GM19025 (cell line): ENCODE measurements around the gene TUBB2B.
"Not testable (repeated sequence)": the region's sequence is repeated elsewhere in the genome, so short reads cannot be mapped to it uniquely, and the experiment has no call there.

ENCODE experiments used
- ATAC-seq: cut with Tn5 transposase; IDR thresholded peaks from one replicate; pipeline ENCODE4 v1.9.1; 2021; ENCODE audit warnings: mild to moderate bottlenecking, low read depth, moderate library complexity; ENCODE audit not compliant: unreplicated experiment

The TUBB2B gene

GRCh38 chr6:3193102-3193849 lies 34.2 kb downstream of the TUBB2B start:
- ATAC-seq, result no peak

GRCh38 chr6:3190779-3191178 lies 36.7 kb downstream of the TUBB2B start:
- ATAC-seq, result no peak

- no peak for ATAC-seq
Measured at GRCh38 chr6:3190056-3190455, 37.4 kb downstream of the TUBB2B start.

GRCh38 chr6:3189192-3189591 lies 38.3 kb downstream of the TUBB2B start:
- ATAC-seq, result not testable (repeated sequence)

DNA sequence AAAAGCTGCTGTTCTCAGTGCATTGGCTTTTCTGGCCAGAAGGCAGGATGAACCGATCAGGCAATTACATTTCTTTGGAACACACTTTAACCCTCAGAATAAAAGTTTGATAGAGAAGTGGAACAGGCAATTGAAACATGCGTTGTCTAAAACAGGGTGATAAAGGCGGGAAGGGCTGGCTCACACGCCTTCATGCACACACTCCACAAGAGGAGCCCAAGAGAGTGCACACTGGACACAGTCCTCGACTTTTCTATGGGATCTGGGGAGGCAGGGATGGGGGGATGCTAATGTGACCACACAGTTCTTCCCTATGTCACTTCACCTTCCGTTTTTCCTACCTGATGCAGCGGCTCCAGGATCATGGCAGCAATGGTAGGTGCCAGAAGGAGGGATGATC lies 39.2 kb downstream of the TUBB2B start:
- ATAC-seq, result no peak

GRCh38 chr6:3186974-3187382 lies 40.5 kb downstream of the TUBB2B start:
- ATAC-seq, result no peak

- no peak for ATAC-seq
Measured at GRCh38 chr6:3183066-3183465, 44.4 kb downstream of the TUBB2B start.

DNA sequence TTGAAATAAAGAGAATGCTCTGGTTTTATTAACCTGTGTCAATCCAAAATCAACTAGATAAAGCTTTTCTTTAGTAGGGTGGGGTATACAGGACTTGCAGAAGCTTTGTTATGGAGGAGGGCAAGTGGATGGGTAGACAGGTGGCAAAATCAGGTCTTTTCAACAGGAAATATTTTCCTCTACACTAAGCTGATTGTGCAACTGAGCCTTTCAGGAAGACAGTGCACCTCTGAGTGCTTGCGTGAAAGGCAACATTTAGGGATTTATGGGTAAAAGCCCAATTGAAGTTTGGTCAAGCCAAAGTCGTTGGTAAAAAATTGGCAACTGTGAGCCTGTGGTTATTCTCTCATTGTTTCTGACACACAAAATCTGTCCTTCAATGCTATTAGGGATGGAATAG lies 46.3 kb downstream of the TUBB2B start:
- ATAC-seq, result no peak

- not testable (repeated sequence) for ATAC-seq
Measured at GRCh38 chr6:3179945-3180344, 47.5 kb downstream of the TUBB2B start.

- not testable (repeated sequence) for ATAC-seq
Measured at GRCh38 chr6:3178666-3179065, 48.8 kb downstream of the TUBB2B start.

DNA sequence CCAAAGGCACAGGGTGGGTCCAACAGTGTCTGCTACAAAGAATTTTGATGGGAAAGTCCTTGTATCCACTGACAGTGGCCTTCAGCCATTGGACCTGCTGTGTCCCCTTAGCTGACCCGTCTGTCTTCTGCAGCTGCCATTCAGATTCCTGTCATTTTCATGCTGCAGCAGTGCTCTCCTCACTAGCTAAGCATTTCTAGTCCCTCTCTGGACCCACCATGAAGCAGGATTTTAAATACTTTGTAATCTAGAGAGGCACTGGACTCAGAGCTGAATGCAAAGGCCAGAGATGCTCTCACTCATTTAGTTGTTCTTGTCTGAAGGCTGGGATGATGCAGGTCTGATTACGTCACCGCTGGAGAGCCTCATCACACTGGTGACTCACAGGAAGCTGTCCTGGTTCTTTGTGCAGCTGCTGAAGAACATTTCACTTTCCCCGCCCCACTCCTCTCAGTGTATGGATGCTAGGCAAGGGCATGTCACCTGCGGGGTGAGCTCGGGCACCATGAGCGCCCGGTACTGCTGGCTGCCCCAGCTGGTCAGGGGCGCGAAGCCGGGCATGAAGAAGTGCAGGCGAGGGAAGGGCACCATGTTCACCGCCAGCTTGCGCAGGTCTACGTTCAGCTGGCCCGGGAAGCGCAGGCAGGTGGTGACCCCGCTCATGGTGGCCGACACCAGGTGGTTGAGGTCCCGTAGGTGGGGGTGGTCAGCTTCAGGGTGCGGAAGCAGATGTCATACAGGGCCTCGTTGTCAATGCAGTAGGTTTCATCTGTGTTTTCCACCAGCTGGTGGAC lies 50.7 kb downstream of the TUBB2B start:
- no peak for ATAC-seq

DNA sequence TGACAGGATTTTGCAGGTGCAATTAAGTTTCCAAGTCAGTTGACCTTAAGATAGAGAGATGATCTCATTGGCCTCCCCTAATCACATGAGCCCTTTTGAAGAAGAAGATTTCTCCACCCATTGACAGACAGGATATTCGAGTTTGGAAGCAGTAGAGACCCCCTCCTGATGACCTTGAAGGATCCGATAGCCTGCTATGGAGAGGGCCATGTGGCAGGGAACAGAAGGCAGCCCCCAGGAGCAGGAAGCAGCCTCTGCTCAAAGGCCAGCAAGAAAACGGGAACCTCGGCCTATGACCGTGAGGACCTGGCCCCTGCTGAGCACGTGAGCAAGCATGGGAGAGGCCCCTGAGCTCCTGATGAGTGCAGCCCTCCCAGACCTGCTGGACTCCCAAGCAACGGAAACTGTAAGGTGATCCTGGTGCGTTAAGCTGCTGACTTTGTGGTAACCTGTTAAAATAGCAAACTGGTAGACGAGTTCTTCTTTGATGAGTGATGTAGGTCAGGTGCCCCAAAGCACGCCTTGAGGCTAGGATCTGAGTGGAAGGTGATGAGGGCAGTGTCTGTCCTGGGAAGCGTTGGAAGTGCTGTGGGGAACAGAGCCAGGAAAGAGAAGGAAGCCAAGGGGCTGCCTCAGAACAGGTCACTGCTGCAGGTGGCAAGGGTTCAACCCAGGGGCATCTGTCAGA lies 51.6 kb downstream of the TUBB2B start:
- ATAC-seq, result no peak
